ENCODE data around the gene SPATS2.
A peak's percentile ranks its signal among the peaks of the same experiment; 100 is the strongest.
"Not testable (repeated sequence)": the region's sequence is repeated elsewhere in the genome, so short reads cannot be mapped to it uniquely, and the experiment has no call there.

SPATS2 gene

DNA sequence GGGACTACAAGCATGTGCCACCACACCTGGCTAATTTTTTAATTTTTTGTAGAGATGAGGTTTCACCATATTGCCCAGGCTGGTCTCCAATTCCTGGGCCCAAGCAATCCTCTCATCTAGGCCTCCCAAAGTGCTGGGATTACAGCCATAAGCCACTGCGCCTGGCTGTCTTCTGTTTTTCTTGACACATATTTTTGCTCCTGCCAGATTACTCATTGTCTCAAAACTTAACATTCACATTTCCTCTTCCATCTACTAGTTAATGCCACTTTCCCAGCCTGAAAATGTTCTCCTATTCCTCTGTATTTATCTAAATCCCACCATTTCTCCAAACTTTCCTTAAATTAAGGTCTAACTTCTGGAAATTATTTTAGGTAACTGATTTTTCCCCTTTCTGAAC lies 135.3 kb downstream of the SPATS2 start:
- TF ChIP-seq, protein P1, sequence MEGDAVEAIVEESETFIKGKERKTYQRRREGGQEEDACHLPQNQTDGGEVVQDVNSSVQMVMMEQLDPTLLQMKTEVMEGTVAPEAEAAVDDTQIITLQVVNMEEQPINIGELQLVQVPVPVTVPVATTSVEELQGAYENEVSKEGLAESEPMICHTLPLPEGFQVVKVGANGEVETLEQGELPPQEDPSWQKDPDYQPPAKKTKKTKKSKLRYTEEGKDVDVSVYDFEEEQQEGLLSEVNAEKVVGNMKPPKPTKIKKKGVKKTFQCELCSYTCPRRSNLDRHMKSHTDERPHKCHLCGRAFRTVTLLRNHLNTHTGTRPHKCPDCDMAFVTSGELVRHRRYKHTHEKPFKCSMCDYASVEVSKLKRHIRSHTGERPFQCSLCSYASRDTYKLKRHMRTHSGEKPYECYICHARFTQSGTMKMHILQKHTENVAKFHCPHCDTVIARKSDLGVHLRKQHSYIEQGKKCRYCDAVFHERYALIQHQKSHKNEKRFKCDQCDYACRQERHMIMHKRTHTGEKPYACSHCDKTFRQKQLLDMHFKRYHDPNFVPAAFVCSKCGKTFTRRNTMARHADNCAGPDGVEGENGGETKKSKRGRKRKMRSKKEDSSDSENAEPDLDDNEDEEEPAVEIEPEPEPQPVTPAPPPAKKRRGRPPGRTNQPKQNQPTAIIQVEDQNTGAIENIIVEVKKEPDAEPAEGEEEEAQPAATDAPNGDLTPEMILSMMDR (IDR thresholded peaks at IDR 0.05; ENCODE audit: low read depth, low read length), result no peak
- H3K4me3 ChIP-seq (replicated peaks in 1 of 2; ENCODE audit: low read depth in 2 of 2, low read length in 2 of 2), result no peak overlapping the region
- DNase-seq (ENCODE audit: low read depth in 2 of 2), result peak; percentile 46 to 65

DNA sequence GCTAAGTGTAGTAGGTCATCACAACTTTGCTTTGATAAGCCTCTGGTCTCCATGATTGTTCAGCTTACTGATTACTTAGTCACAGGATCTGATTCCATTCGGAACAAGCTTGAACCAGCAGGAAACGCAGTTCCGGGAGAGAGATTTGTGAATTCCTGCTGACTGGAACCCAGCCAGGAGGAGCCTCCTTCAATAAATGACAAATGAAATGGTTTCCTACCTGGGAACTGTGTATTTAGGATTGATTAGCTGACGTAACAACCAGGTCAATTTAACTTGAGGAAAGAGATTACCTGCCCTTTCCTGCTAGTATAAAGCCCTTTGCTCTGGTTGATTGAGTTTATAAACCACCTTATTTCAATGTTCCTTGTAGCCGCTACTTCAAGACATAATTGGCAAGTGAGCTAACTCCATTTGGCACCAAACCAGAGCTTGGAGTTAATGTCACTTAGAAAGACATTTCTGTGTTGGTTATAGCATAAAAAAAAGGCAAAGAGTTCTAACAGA lies 136.5 kb downstream of the SPATS2 start:
- TF ChIP-seq, protein P1 (IDR thresholded peaks at IDR 0.05; ENCODE audit: low read depth, low read length), result no peak
- peak; percentile 70 to 83 for DNase-seq (ENCODE audit: low read depth in 2 of 2)
- no peak overlapping the region for H3K4me3 ChIP-seq (replicated peaks in 1 of 2; ENCODE audit: low read depth in 2 of 2, low read length in 2 of 2)

DNA sequence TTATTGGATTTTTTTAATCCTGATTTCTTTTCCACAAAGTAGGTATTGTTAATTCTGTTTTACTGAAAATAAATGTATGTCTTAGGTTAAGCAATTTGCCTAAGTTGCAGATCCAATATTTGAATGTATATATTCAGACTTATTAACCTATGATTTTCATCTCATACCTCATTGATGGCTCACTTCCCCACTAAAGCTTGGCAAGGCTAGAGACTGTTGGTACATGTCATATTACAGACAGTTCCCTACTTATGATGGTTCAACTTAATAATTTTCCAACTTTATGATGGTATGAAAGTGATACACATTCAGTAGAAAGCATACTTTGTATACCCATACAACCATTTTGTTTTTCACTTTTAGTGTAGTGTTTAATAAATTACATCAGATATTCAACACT lies 138.4 kb downstream of the SPATS2 start:
- TF ChIP-seq, protein P1 (IDR thresholded peaks at IDR 0.05; ENCODE audit: low read depth, low read length), result no peak
- no peak overlapping the region for H3K4me3 ChIP-seq (replicated peaks in 1 of 2; ENCODE audit: low read depth in 2 of 2, low read length in 2 of 2)
- DNase-seq (ENCODE audit: low read depth in 2 of 2), result peak in 1 of 2 donors; percentile 72

DNA sequence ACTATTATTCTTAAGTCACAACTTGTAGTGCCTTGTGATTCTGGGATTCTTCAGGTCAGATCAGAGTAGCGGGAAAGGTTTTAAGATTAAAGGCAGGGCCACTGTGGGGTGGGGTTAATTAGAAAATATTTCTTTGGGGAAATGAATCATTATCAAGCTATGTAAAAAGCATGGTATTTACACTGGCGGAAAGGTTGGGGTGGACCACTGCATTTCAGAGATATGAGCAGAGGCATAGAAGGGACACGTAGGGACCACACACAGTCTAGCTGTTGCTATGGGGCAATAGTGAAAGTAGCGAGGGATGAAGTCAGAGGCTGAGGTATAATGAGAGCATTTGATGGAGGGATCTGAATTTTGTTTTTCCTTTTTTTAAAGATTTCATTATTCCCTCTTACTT lies 139.9 kb downstream of the SPATS2 start:
- TF ChIP-seq, protein P1 (IDR thresholded peaks at IDR 0.05; ENCODE audit: low read depth, low read length), result no peak
- peak; percentile 93 to 97 for DNase-seq (ENCODE audit: low read depth in 2 of 2)

DNA sequence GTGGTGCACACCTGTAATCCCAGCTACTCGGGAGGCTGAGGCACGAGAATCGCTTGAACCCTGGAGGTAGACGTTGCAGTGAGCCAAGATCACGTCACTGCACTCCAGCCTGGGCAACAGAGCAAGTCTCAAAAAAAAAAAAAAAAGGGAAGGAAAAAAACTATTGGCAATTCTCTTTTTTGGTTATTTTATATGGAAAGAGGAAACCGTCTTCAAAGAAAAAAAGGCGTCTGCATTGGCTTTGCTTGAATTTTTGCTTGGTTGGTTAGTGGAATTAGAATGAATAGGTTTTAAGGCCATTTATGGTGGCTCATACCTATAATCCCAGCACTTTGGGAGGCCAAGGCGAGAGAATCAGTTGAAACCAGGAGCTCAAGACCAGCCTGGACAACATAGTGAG lies 142.4 kb downstream of the SPATS2 start:
- not testable (repeated sequence) for H3K4me3 ChIP-seq (replicated peaks in 1 of 2; ENCODE audit: low read depth in 2 of 2, low read length in 2 of 2); DNase-seq (ENCODE audit: low read depth in 2 of 2)

More for the DNA sequence above, 139.9 kb downstream of the SPATS2 start:
- no peak overlapping the region for H3K4me3 ChIP-seq (replicated peaks in 1 of 2; ENCODE audit: low read depth in 2 of 2, low read length in 2 of 2)

DNA sequence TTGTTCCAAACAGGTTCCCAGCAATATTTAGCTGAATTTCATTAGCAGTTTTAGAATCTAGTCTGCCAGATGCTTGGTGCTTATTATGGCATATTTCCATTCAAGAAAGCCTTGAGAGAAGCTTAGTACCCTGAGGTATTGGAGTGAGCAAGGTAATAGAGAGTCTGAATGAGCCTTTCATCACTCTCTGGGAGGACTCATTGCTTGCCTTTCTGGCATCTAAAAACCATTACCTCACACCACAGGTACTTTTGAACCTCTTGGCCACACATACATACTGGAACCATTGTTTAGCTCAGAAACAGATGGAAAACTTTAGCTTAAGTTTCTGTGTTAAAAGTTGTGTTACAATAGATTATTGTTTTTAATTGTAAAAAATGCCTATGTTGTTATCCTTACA lies 144.1 kb downstream of the SPATS2 start:
- TF ChIP-seq, protein P1 (IDR thresholded peaks at IDR 0.05; ENCODE audit: low read depth, low read length), result no peak
- no peak overlapping the region for H3K4me3 ChIP-seq (replicated peaks in 1 of 2; ENCODE audit: low read depth in 2 of 2, low read length in 2 of 2)
- no peak for DNase-seq (ENCODE audit: low read depth in 2 of 2)

DNA sequence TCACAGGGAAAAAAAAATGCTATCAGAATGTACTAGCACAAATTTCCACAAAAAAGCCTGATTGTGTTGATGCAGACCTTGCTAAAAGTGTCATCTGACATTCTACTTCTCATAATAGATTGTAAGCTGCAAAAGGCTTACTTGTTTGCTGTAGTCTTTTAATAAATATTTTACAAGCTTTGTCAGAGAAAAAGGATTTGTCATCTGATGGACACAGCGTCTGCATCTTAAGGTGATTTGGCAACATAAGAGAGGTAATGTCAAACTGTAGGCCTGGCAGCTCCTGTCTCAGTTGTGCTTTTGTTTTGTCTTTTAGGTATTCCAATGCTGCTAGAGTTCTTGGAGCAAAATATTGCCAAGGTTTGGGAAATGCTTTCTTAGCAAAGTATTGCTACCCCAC lies 145.3 kb downstream of the SPATS2 start:
- TF ChIP-seq, protein P1 (IDR thresholded peaks at IDR 0.05; ENCODE audit: low read depth, low read length), result no peak
- DNase-seq (ENCODE audit: low read depth in 2 of 2), result no peak
- H3K4me3 ChIP-seq (replicated peaks in 1 of 2; ENCODE audit: low read depth in 2 of 2, low read length in 2 of 2), result no peak overlapping the region
